GM21825 (cell line): Measurements from ENCODE around the gene CBFA2T2.

ENCODE experiments used
- ATAC-seq: cut with Tn5 transposase; IDR thresholded peaks from one replicate; pipeline ENCODE4 v1.9.1; 2021; ENCODE audit warnings: mild to moderate bottlenecking, moderate library complexity; ENCODE audit not compliant: unreplicated experiment

Gene CBFA2T2

DNA sequence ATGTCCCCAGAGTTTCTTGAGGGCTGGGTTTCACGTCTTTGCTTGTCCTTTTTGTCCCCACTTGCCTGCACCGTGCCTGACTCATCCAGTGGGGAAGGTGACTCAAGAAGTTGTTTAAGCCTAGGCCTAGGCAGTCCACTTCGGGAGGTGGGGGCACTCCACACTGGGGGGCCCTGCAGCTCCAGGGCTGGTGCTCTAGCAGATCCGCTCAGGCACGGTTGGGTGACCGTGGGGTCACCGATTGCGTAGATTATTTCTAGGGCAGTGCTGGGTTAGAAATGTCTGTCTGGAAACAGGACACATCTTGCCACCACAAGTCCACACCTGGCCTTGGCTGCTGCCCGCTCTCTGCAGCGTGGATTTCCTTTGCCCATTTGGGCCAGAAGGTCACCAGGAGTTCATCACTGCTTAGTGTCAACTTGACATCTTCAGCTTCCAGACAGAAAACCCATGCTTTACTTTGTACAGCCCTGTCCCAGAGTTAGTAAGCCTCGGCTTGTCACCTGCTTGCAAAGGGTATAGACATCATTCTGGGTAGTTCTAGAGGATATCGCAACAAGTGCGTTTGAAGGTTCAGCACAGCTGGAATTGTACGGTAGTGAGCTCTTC lies 158.6 kb downstream of the CBFA2T2 start:
- no peak for ATAC-seq

DNA sequence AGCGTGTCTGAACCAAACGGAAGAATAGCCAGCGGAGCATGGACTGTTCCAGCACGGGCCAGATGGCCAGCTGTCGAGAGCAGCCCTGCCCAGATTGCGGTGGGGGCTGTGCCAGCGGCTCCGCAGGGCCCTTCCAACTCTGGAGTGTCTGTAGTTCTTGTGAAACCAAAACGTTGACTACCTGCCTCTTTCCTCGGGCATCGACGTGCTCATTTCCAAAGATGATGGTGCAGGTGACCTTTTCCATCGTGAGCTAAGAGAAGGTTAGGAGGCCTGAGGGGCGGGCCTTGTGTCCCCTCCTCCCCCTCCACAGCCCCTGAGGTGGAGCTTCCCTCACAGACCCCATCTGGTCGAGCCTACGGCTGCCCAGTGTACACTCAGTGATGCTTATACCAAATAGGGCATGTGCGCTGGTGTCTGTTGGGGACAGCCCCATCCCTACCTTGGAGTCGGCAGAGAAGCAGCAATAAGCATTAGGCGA lies 159.3 kb downstream of the CBFA2T2 start:
- ATAC-seq, result no peak

DNA sequence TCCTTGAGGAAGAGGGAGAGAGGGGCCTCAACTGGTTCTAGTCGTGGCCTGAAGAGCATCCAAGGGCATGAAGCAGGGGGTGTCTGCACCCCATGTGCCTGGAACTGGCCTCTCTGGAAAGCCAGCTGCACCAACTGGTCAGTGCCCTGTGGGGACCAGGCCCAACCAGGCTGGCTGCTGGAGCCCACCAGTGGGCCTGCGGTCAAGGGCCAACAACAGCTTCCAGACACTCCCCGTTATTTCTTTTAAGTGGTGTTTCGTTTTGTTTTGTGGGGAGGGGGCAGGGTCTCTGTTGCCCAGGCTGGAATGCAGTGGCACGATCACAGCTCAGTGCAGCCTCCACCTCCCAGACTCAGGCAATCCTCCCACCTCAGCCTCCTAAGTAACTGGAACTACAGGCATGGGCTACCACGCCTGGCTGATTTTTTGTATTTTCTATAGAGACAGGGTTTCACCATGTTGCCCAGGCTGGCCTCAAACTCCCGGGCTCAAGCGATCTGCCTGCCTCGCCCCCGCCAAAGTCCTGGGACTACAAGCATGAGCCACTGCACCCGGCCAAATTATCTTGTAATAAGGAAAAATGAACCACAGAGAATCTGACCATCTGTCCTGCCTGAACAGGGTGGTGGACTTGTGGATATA lies 160.3 kb downstream of the CBFA2T2 start:
- no peak for ATAC-seq

DNA sequence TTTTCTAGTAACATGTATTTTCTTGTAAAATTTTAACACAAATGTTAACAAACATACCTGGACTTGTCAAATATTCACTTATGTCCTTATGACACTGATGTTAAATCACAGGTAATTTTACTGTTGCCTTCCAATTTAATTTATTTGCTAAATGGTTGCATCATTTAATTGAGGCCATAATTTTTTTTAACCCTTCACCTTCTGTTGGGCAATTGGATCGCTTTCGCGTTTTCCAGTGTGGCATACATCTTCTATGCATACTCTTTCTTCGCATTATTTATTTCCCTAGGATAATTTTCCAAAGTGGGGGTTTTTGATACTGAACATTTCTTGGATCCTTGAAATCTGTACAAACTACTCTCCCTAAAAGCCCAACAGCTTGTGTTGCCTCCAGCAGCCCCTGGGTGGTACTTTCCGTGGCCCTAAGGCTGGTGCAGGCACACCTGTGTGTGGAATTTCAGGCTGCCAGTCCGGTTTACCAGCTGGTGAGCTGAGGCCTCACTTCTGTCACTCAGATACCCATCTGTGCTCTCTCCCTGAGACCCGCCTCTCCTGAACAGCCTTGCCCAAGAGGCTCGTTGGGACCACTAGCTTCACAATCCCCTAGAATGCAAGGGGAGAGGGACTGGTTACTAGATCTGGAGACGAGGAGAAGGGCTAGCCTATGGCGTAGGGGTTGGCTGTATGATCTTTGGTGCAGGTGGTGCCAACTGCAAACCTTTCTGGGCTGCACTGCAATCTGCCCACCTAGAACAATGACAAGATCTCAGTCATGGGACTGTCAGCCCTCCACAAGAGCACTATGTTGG lies 161.1 kb downstream of the CBFA2T2 start:
- no peak for ATAC-seq

DNA sequence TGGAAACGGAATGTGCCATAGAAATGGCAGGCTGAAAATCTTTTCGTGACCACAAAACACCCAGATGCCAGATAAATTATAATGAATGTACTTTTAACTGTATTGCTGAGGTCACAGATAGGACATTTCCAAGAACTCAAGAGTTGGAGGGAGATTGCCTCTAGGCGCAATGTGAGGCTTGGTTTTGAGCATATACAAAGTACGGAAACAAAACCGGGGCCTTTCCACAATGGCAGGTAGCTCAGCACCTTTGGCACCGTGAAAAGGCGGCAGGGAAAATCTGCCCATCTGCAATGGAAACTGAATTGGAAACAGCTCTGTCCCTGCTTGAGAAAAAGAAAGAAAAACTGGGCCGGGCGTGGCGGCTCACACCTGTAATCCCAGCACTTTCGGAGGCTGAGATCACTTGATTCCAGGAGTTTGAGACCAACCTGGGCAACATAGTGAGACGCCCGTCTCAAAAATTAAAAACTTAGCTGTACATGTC lies 161.7 kb downstream of the CBFA2T2 start:
- no peak for ATAC-seq

DNA sequence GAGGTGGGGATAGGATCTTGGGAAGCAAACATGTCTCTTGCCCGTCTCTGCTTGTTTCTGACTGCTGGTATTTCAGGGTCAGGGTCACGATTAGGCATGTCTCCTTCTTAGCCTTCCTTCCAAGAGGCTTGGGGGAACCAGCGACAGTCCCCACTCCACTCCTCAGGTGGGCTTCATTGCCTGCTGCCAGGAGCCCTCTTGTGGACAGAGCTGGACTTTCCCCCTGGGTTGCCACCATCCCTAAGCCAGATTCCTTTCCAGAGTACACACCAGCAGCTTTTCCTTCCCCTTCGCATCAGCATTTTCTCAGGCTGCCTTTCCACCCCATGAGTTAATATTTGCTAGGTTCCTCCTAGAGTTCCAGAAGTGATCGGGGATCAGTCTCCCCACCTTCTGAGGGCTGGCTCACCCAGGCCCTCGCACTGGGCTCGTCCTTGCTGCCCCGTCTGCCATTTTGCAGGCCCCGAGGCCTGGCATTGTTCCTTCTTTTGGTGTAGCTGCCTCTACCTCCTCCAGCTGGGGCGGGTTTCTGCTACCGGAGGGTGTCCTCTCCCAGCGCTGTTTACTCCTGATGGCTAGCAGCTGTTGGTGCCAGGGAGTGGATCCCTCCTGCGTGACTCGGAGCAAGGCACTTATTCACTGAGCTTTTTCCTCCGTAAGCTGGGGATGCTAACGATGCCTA lies 163.5 kb downstream of the CBFA2T2 start:
- ATAC-seq, result no peak

DNA sequence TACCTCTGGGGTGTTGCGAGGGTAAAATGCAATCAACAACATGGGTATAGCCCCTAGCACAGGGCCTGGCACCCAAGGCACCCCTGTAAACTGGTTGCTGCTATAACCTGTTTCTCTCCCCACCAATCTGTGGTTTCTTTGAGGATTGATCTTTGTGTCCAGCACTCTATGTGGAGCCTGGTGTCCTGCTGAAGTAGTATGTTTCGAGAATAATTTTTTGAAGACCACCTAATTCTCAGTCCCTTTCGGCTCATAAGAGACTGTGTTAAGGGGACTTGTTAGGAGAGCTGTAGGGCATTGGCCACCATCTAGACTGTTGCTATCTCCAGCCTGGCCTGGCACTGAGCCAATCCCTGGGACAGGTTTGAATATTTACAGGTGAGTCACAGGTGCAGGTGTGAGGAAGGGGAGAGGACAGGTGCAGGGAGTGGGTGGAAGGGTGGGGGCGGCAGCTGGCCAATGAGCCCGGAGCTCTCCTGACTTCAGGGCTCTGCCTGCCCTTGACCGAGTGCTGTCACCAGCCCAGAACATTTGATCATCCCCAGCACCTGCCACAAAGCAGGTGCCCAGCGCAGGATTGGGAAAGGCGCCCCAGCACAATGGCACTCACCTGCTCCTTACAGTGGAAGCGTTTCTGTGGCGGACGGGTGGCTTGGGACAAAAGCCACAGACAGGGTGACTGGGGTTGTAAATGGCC lies 164.2 kb downstream of the CBFA2T2 start:
- no peak for ATAC-seq

DNA sequence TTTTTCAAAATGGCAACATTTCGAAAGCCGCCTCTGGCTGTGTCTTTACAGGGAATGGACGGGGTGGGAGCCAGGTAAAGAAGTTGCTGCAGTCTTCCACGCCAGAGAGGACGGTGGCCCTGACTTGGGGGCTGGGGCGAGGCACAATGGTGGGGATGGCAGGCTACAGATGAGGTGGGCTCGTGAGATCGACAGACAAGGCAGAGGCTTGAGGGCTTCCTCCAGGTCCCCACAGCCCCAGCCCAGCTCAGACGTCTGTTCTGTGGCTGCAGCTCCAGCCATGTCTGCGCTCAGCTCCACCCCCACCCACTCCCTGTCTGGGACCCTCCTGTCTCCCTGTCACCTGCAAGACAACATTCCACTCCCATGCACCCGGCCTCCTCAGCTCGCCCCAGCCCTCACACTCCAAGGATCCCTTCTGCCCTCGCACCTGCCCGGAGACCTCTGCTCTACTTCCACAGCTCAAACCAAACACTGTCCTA lies 164.8 kb downstream of the CBFA2T2 start:
- no peak for ATAC-seq

DNA sequence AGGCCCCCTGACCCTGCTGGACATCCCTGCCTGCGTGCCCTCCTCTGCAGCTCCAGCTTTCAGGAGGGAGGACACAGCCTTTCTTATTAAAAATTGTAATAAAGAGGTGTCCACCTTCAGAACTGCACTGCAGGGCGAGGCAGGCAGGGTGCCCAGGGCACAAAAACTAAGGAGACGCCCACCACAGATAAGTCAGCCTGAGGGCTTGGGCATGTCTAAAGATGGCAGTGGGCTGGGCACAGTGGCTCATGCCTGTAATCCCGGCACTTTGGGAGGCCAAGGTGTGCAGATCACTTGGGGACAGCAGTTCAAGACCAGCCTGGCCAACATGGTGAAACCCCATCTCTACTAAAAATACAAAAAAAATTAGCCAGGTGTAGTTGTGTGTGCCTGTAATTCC lies 165.3 kb downstream of the CBFA2T2 start:
- ATAC-seq, result no peak

DNA sequence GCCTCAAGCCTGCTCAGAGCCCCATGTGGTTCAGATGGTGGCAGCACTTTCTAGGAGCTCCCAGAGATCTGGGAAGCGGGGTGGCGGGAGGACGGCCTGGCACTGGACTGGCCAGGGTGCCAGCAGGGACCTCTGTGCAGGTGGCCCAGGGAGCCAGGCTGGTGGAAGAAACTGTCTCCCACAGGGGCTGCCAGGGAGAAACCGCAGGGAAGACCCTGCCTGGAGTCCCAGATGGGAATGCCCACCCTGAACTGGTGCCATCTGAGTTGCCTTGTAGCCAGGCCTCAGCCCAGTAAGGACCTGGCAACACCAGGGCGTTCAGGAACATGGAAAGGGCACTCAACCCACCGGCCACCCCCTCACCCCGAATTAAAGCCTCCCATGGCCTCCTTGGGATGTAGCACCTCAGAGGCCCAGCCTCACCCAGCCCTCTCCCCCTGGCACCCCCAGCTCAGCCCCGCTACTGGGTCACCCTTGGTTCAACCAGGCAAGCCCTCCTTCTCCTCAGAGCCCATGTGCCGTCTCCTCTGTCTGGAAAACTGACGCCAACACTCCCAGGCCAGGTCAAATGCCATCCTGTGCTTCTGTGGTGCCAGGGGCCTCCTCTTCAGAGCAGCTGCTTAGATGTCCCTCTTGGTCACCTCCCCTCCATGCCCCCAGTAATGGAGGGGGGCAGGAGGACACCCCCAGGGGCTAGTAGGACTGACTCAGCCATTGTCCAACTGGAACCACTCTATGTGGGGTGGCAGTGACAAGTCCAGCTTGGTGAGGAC lies 166.3 kb downstream of the CBFA2T2 start:
- no peak for ATAC-seq

DNA sequence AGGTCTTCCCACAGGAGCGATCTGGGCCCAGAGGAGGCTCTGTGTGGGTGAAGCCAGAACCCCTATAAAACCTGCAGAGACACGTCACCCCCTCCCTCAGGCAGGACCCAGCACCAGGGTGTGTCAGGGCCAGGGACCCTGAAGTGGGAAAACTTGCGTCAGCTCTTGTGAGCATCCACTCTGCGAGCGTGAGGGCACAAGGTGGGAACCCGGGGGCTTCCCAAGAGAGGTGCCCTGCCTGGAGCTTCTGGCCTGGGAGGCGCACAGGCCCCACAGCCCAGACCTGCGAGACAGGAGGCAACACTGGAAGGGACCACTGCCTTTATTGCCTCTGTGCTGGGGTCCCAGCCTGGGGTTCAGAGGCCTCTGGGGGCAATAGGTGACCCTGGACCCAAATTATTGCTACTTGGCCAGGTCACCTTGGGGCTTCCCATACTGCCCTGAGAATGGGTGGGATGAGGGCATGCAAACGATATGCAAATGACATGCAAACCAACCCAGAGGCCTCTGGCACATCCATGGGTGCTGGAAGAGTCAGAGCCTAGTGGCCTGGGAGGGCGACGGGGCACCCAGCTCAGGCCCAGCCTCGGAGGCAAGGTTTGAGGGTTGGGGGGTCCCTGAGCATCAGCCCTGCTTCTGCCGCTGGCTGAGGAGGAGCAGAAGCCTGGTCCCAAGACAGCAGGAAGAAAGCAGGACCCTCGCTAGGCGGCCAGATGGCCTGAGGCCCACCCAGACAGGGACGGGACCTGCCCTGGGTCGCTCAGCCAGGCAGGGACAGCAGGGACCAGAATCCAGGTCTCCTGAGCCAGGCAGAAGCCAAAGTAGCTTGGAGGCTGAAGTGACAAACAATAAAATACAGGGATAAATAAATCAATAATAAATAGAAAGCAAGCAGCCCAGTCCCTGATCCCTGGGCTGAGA lies 167.1 kb downstream of the CBFA2T2 start:
- ATAC-seq, result no peak

DNA sequence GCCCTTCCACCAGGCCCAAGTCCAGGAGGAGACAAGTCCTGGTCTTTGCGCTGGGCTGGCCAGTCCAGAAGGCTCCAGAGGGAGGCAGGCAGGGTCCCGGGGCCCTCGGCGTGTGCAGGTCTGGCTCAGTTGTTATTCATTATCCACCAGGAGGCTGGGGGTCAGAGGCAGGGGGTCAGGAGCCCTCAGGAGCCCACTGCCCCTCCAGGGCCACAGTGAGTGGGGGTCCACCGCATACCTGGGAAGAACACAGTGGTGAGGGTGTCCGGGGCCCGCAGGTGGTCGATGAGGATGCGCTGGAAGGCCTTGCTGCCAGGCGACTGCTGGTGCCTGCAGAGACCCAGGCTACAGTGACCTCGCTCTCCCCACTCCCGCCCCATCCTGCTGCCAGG lies 167.8 kb downstream of the CBFA2T2 start:
- ATAC-seq, result no peak

DNA sequence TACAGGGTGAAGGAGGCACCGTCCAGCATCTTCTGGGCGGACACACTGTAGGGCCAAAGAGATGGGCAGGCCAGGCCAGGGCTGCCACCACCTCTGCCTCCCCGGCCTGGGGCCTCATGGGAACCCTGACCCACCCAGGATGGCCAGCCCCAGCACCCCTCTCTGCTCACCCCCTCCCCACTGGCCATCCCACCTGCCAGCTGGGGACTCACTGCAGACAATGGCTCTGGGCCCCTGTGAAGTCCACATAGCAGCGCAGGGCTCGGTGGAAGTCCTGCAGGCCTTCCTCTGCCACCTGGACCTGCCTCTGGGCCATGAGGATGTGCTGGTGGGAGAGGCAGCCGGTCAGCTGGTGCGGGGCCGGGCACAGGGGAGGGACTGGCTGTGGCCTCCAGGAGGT lies 168.6 kb downstream of the CBFA2T2 start:
- no peak for ATAC-seq

DNA sequence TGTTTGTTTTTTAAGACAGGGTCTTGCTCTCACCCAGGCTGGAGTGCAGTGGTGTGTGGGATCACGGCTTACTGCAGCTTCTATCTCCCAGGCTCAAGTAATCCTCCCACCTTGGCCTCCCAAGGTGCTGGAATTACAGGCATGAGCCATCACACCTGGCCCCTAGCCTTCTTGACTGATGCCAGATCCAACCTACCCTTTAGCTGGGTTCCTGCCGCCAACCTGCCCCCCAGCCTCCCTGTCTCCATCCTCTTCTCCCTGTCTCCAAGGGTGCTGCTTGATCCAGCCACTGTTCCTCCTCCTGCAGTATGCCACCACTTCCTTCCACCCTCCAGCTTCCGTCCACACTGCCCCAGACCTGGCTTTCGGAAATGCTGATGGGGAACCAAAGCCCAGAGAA lies 169.0 kb downstream of the CBFA2T2 start:
- no peak for ATAC-seq

DNA sequence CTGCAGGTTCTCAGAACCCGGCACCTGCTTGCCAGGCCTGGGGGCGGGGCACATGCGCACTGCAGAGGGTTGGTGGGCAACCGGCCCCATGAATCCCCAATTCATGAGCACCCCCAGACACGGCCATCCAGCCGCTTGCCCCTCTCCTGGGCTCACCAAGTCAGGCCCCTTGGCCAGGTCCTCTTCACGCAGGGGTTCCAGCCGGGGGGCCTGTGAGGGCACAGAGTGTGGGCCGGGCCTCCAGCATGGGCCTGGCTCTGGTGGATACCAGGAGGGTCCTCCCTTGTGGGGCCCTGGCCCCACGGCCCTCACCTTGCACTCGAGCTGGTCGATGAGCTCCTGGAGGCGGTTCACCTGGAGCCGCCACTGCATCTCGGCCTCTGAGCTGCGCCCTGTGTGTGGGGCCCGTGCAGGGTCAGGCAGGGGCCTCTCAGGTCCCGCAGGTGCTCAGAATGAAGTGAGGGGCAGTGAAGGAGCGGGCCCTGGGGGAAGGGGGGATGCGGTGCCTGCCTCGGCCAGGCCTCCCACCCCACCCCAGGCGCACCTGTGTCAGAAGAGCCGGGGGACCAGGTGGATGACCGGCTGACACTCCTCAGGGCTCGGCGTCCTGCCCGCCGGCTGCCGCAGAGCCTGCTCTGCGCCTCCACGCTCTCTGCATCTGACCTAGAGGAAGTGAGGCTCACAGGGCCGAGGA lies 169.6 kb downstream of the CBFA2T2 start:
- no peak for ATAC-seq

DNA sequence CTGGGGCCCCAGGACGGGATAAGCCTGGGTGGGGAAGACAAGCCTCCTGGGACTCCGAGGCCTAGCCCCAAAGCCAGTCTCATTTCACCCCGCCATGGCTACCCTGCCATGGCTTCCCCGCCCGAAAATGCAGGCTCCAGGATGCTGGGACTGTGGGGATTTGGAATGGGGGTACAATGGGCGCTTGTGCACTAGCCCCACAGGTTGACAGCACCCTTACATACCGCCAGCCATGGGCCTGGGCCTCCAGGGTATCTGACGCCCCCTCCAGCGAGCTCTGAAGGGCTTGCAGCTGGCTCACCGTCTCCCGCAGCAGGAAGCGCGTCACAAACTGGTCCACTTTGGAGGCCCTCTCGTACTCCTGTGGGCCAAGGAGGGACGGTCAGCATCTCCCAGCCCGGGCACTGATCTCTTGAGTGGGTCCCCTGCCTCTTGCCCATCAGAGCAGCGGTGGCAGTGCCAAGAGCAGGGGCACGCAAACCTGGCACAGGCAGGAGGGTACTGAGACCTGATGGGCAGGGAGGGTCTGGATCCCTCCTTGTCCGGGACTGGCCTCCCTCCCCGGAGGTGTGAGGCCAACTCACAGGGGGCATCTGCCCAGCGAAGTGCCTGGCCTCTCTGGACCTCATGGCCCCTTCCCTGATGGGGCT lies 170.3 kb downstream of the CBFA2T2 start:
- ATAC-seq, result no peak

DNA sequence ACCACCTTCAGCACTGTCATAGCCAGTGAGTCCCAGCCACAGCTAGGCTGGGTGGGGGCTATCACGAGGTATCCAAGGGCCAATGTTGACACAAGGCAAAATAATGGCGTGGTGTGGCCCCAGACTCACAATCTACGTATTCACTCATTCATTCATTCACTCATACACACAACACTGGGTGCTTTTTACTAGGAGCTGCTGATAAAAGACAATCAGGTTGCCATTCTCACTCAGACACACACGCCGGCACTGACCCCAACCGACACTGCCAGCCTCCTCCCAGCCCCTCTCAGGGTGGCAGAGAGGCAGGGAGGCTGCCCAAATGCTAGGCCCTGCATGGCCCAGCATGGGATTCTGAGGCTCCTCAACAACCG lies 170.8 kb downstream of the CBFA2T2 start:
- no peak for ATAC-seq

DNA sequence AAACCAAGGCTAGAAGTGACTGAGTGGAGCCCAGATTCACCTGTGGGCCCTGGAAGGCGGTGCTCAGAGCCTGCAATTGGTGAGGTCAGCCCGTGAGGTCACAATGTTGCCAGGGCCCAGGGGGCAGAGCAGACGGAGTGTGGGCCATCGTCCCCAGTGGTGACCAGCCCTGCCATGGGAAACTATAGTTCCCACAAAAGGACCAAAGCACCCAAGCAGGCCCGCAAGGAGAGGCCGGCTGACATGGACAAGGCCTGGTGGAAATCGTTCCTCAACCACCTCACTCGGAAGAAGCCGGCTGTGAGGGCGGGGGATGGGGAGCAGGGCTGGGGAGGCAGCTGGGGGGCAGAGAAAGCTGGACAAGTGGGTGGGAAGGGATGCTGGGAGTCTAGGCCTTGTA lies 172.3 kb downstream of the CBFA2T2 start, which contains the start of gene C20orf144:
Gene C20orf144 (plus strand): TSS at position 156 of the 400 bp plus-strand sequence. CDS start 19 bp downstream, at position 175.
- ATAC-seq, result no peak
